Ishikawa (cell line): ENCODE data around the gene GALNT1.

Source experiments
- EP300 ChIP-seq: IDR thresholded peaks from 2 replicates; pipeline ENCODE4 v1.6.1; 2012; ENCODE audit warnings: borderline replicate concordance
- FOXM1 ChIP-seq: IDR thresholded peaks from 2 replicates; pipeline ENCODE4 v1.6.1; 2012; ENCODE audit warnings: low read depth, borderline replicate concordance
- REST ChIP-seq: IDR thresholded peaks from 2 replicates; pipeline ENCODE4 v1.6.1; 2012; ENCODE audit warnings: low read depth, mild to moderate bottlenecking
- TCF12 ChIP-seq: IDR thresholded peaks from 2 replicates; pipeline ENCODE4 v1.6.1; 2012; ENCODE audit warnings: low read depth
- USF1 ChIP-seq: IDR thresholded peaks from 2 replicates; pipeline ENCODE4 v1.6.1; 2012

- TF ChIP-seq TCF12 (no peak), REST (no peak), USF1 (no peak), EP300 (no peak), FOXM1 (no peak)
These were observed 134.8 kb downstream of the GALNT1 start for GRCh38 chr18:35716169-35716831.
